GM18951 (cell line): ENCODE measurements around the gene LRRK1.

ENCODE experiments used
- POLR2A ChIP-seq: IDR thresholded peaks from 4 replicates; pipeline ENCODE4 v1.6.1; 2011; ENCODE audit warnings: mild to moderate bottlenecking; ENCODE audit not compliant: insufficient read length, insufficient read depth; ENCODE audit errors: extremely low read depth
- in situ Hi-C: fragments of 300-500 bp; cut with MboI; formaldehyde crosslinking; loops from one replicate; pipeline ENCODE4 v1.12.0; 2022; ENCODE audit warnings: low sequenced_read_pairs, mixed read lengths, inconsistent platforms; ENCODE audit not compliant: unreplicated experiment

Gene LRRK1

DNA sequence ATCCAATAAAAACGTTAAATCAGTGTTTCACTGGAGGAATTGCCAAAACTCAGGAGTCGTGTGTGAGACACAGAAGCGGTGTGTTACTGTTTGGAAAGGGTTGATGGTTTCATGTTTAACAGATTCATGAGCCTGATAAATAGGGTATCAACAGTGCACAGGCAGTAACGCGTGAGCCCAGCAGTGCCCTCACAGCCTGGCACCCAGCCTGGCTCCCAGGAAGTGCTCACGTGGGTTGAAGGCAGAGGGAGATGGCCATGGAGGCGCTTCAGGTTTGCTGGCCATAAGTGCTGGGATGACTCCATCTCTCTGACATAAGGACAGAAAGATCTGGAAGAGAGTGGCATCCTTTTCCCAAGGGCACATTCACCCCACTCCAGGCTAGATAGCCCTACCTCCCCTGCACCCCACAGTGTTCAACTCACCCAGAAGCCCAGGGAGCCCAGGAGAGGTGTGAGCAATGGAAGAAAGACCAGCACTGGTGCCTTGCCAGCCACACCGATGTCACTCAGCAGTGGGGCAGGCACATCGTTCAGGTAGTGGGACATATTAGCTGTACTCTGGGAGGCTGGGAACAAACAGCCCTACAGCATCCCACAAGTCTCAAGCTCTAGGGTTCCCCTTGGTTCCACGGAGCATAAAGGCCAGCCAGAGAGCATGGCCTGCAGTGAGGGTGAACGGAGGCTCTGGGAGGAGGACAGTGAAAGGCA lies 164.3 kb downstream of the LRRK1 start:
- TF ChIP-seq POLR2A: no peak
- in situ Hi-C loops: no loop called here

DNA sequence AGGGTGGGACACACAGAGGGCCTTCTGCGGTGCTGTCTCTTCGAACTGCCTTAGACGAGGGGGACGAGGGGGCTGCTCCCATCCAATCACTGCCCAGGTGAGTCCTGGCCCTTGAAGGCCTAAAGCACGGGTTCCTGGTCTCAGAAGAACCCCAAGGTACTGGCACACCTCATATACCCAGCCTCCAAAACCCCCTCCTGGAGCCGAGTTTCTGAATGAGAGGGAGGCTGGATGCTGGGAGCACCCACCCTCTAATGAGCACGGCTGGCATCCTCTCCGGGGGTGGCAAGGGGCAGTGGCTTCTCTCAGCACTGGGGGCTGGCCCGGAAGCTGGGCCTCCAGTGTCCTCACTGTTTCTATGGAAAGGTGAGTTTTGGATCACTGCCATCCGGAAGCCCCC lies 165.6 kb downstream of the LRRK1 start:
- no peak for TF ChIP-seq POLR2A
- in situ Hi-C loops: no loop called here

DNA sequence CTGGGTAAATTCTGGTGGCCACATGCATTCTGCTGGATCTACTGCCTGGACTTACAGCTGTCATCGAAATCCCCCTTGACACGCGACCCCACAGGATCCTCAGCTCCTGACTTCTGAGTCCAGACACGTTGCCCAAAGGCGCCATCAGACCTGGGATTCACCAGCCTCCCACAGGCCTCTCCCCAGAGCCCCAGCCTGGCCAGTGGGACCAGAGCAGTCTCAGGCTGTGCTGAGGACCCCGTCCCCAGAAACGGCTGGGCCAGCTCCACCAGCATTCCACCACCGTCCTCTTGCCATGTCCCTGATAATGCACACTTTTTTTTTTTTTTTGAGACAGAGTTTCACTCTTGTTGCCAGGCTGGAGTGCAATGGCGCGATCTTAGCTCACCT lies 166.1 kb downstream of the LRRK1 start:
- no peak for TF ChIP-seq POLR2A
- in situ Hi-C loops: no loop called here

DNA sequence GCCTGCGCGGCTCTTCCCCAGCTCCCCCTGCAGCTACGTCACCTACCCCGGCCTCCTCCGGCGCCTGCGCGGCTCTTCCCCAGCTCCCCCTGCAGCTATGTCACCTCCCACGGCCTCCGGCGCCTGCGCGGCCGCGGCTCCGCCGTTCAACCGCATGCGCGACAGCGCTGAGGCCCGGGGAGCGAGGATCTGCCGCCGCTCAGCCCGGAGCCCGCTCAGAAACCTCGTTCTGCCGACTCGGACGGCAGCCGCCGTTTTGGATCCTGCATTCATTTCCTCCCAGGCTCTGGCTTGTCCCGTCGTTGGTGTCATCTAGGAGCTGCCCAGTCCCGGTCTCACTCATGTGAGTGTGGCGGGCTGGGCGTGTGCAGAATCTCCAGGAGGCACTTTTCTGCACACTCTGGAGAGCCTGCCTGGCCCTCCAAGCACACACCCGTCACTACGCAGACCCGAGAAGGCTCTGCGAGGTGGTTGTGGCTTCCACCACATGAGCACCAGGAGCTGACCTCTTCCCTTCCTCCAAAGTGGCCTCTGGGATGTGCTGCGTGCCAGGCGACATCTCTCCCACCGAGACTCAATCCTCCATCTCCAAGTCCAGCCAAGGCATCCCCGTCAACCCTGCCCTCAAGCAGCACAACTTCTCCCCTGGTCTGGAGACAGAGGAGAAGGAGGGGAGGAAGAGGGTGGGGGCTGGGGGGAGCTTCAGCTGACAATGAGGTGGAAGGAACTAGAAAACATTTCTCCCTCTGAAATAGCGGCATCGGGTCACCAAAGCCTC lies 167.4 kb downstream of the LRRK1 start:
- TF ChIP-seq POLR2A: no peak
- in situ Hi-C loops: no loop called here

DNA sequence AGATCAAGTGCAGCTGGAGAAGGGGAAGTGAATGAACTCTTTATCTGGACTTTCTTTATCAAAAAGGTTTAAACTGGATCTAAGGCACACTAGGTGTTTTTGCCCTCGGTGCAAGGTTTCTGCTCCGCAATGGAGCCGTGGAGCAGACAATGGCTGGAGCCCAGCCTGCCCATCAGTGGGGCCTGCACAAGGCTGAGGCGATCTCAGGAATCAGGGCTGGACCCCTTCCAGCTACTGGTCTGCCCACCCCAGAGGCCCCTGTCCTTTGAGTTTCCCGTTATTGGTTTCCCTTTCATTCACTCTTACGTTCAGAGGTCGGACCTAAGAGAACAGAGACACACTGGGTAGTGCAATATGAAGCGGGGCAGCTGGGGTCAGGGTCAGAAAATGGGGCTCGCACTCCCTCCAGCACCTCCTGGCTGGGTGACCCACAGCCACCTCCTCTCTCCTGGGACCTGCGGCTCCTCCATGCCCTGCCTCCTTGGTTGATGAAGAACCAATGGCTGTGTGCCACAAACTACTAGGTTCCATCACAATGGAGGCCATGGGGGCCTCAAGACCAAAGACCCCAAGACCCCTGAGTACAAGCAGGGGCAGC lies 168.1 kb downstream of the LRRK1 start:
- in situ Hi-C loops: no loop called here
- TF ChIP-seq POLR2A: no peak

DNA sequence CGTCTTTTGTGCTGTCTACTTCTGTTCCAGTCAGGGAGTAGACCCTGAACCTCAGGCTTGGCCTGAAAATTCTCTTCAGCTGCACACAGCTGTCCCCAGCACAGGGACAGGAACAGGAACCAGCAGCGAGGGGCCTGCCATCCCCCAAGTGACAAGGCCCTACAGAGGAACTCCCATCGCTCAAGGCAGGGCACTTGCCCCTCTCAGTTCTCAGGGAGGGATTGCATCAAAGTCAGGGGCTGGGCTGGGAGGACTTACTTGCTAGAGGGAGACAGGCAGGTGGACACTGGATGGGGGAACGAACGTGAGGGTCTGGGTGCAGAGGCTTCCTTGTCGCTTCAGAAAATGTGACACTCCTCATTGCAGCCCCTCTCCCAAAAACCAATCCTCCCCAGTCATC lies 169.1 kb downstream of the LRRK1 start:
- in situ Hi-C loops: no loop called here

DNA sequence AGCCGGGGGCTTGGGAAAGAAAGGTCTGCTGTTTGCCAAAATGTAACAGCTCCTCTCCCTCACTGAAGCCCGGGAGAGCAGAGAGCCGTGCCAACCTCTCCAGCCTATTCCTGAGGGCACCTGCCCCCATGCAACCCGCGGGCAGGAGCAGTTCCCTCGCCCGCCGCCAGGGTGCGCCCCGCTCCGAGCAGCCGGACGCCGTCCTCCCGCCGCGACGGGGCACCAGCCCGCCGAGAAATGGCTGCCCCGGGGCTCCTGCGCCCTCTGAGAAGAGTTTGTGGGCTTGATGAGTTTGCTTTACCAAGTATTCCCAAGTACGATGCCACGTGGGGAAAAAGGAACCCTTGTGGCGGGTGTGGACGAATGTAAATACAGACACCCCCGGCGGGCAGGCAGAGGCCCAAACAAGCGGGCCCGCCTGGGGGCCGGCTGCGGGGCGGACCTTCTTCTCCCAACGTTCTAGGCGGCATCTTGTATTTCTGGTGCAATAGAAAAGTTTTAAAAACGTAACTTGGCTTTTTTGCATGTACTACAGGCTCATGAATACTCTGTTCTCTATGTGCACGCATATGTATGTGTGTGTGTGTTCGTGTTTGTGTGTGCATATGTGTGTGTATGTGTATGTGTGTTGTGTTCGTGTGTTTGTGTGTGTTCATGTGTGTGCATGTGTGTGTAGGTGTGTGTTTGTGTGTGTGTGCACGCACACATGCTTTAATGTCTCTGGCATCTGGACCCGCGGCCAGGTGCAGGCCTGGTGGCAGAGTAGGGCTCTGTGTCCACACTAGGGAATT lies 169.8 kb downstream of the LRRK1 start:
- in situ Hi-C loops: no loop called here
- TF ChIP-seq POLR2A: no peak

More for the DNA sequence above, 169.1 kb downstream of the LRRK1 start:
- no peak for TF ChIP-seq POLR2A

DNA sequence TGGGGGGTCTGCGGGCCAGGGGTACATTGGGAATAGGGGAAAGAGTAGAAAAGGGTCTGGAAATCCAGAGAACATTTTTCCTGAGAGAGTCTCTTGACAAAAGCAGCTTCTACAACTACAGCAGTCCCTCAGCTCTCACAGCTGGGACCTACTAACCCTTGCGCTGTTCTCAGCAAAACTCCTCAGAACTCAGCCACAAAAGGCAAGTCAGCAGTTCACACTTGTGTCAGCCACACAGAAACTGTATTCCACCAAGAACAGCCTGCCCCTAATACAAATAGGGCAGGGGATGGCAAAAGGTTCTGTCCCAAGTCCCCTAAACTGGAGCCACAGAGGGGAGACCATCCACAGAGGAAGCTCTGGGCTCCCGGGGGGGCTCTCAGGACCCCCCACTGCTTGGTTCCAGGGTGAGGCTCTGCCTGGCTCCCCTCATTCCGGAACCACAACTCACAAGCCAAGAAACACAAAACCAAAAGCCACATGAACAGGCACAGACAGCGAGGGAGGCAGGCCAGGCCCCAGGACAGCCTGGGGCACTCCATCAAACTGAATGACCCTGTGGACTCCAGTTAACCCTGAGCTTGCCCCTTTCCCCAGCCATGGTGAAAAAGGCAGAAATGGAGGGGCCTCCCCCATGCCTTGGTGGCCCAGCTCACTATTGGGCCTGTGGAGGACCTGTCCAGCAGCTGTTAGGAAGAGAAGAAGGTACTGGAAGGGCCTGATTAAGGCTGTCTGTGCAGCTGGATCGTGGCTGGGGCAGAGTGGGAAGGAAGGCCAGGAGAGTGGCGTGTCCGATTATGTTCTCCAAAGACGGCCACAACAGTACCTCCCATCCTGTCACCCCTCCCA lies 170.6 kb downstream of the LRRK1 start:
- no peak for TF ChIP-seq POLR2A
- in situ Hi-C loops: loop anchor here (5.0 kb wide), 1 partner anchor 167 kb away; no protein-coding TSS in a partner anchor

DNA sequence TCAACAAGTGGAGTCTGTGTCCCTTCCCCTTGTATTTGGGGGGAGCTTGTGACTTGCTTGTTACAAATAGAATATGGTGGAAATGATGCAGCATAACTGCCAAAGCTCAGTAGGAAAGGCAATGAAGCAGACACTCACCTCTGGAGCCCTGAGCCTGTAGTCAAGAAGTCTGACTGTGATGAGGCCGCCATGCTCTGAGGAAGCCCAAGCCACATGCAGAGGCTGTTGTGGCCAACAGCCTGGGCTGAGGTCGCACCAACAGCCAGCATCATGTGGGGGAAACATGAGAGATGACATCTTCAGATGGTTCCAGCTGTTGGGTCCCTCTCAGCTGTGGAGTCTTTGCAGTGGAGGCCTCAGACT lies 171.3 kb downstream of the LRRK1 start:
- in situ Hi-C loops: loop anchor here (5.0 kb wide), 1 partner anchor 167 kb away; no protein-coding TSS in a partner anchor
- no peak for TF ChIP-seq POLR2A

DNA sequence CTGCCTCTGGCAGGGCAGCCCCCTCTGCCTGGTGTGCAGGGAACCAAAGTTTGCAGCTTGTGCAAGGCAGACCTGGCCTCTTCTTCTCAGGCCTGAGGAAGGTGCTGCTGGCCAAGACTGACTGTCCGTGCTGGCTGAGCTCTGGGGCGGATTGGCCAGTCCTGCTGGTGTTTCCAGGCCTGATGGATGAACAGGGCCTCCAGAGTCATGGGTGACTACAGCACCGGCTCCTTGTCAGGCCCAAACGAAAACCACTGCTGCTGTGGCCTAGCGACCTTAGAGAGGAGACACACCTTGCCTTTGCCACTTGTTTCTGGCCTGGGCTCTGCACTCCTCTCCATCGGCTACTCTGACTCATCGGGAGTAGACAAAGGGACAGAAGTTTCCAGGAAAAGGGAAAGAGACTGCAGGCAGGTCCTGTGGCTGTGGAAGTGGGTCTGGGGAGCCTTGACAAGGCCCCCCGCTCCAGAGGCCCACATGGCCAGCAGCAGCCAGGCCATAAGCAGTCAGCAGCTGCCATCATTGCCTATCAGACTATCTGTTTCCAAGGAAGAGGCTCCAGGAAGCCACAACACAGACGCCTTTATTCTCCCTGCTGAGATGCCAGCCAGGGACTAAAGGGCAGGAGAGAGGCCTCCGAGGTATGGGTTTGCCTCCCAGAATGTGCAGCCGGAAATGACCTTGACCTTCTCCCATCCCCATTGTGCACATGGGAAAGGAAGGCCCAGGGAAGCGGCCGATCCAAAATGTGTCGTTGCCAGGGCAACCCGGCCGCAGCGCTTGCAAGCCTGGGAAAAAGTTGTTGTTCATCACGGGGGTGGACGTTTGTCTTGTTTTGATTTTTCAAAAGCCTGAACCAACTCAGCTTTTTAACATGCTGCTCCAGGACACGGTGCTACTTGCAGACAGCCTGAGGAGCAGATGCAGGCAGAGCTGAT lies 172.2 kb downstream of the LRRK1 start:
- in situ Hi-C loops: loop anchor here (5.0 kb wide), 1 partner anchor 166 kb away; no protein-coding TSS in a partner anchor
- TF ChIP-seq POLR2A: no peak

DNA sequence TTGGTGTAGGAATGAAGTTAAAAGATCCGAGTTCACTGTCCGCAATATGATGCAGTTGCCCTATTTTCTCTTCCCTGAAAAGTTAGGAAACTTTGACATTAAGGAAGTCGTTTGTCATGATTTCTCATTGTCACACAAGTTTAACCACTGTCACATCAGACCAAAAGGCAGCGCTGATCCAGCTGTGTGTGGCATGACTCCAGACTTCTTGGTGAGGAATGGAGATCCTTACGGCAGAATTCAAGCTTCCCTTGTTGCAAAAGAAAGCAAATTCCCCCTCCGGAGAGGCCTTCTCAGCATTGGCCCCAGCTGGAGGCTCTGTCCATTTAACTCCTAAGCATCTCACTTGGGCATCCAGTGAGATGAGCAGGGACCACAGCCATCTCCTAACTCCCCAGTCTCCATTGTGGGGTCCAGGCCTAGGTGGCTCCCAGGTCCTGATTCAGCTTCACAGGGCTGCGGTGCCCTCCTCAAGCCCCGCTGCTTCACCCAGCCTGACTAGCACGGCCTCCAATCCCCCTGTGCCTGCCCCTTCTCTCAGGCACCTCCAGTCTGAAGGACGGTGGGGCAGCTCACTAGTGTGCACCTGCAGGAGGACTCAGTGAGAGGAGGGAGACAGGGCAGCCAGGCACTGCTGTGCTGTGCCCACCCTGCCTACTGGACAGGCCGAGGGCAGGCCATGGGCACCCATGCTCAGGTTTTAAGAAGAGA lies 173.2 kb downstream of the LRRK1 start:
- in situ Hi-C loops: loop anchor here (5.0 kb wide), 1 partner anchor 165 kb away; no protein-coding TSS in a partner anchor
- no peak for TF ChIP-seq POLR2A
